ENCODE data around the gene GRM6. TPM values are rescaled to one million over a fixed set of nuclear protein-coding genes. Genes with fewer than 3 reads are reported as not detected.
A peak's percentile ranks its signal among the peaks of the same experiment; 100 is the strongest.

GRM6 gene
- total and polyA plus RNA-seq, 9 of the 15 experiments (the other 6 are each of a cell fraction or from before 2014, with no cell fraction given), result not detected

DNA sequence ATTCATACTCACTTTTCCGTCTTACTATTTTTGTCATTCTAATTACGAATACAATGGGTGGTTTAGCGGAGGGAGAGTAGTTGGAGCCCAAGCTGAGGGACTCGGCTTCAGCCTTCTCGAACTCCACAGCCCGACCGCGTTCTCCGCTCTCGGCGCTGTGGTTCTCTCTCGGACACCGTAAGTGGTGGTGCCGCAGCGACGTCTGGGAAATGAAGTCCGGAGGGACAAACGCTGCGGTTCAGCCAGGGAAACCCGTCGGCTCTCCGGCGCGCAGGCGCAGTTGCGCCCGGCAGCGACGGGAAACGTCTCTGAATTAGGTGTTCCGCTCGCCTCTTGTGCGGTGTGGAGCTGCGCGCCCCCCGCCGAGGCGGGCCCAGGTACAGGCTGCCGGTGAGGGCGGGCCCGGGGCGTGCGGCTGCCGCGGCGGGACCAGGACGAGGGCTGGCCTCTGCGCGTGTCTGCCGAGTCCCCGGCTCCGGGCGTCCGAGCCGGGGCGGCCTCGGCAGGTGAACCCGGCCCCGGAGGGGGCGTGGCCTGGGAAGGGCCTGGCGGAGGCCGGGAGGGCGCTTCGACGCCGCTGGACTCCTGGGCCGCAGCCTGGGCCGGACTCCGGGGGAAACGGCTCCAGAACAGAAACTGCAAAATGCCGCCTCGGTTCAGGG lies 28.5 kb upstream of the GRM6 start, which contains the start of gene ZNF879 (continued):
- TF ChIP-seq CCNT2 (IDR thresholded peaks at IDR 0.05; ENCODE audit: borderline replicate concordance, extremely low read depth, insufficient read length, low read depth, low read length) (peak; percentile 33), KLF13 (tag; IDR thresholded peaks at IDR 0.05; ENCODE audit: borderline replicate concordance, low read depth) (0 out of 2 replicates have a peak, but pooled peaks have one; percentile 21), KLF16 (IDR thresholded peaks at IDR 0.05) (peak; percentile 28; the same call in 1 of the 2 replicates), ATF1 (CRISPR knock-in tag; IDR thresholded peaks at IDR 0.05) (no peak), ATF1 (tag; IDR thresholded peaks at IDR 0.05) (peak; percentile 40; the same call in 1 of the 2 replicates), TOE1 (IDR thresholded peaks at IDR 0.05; ENCODE audit: borderline replicate concordance) (peak; percentile 37; the same call in 1 of the 2 replicates), TOE1 (CRISPR knock-in tag; IDR thresholded peaks at IDR 0.05; ENCODE audit: borderline replicate concordance, low read depth) (no peak), MTA3 (IDR thresholded peaks at IDR 0.05; ENCODE audit: borderline replicate concordance) (peak; percentile 97), ESRRA (IDR thresholded peaks at IDR 0.05; ENCODE audit: borderline replicate concordance, low read depth) (peak; percentile 44; the same call in 1 of the 2 replicates), WHSC1 (IDR thresholded peaks at IDR 0.05; ENCODE audit: low read length) (no peak), RBFOX2 (IDR thresholded peaks at IDR 0.05; ENCODE audit: low read depth, low read length) (peak; percentile 65)
- TF ChIP-seq, protein P1, sequence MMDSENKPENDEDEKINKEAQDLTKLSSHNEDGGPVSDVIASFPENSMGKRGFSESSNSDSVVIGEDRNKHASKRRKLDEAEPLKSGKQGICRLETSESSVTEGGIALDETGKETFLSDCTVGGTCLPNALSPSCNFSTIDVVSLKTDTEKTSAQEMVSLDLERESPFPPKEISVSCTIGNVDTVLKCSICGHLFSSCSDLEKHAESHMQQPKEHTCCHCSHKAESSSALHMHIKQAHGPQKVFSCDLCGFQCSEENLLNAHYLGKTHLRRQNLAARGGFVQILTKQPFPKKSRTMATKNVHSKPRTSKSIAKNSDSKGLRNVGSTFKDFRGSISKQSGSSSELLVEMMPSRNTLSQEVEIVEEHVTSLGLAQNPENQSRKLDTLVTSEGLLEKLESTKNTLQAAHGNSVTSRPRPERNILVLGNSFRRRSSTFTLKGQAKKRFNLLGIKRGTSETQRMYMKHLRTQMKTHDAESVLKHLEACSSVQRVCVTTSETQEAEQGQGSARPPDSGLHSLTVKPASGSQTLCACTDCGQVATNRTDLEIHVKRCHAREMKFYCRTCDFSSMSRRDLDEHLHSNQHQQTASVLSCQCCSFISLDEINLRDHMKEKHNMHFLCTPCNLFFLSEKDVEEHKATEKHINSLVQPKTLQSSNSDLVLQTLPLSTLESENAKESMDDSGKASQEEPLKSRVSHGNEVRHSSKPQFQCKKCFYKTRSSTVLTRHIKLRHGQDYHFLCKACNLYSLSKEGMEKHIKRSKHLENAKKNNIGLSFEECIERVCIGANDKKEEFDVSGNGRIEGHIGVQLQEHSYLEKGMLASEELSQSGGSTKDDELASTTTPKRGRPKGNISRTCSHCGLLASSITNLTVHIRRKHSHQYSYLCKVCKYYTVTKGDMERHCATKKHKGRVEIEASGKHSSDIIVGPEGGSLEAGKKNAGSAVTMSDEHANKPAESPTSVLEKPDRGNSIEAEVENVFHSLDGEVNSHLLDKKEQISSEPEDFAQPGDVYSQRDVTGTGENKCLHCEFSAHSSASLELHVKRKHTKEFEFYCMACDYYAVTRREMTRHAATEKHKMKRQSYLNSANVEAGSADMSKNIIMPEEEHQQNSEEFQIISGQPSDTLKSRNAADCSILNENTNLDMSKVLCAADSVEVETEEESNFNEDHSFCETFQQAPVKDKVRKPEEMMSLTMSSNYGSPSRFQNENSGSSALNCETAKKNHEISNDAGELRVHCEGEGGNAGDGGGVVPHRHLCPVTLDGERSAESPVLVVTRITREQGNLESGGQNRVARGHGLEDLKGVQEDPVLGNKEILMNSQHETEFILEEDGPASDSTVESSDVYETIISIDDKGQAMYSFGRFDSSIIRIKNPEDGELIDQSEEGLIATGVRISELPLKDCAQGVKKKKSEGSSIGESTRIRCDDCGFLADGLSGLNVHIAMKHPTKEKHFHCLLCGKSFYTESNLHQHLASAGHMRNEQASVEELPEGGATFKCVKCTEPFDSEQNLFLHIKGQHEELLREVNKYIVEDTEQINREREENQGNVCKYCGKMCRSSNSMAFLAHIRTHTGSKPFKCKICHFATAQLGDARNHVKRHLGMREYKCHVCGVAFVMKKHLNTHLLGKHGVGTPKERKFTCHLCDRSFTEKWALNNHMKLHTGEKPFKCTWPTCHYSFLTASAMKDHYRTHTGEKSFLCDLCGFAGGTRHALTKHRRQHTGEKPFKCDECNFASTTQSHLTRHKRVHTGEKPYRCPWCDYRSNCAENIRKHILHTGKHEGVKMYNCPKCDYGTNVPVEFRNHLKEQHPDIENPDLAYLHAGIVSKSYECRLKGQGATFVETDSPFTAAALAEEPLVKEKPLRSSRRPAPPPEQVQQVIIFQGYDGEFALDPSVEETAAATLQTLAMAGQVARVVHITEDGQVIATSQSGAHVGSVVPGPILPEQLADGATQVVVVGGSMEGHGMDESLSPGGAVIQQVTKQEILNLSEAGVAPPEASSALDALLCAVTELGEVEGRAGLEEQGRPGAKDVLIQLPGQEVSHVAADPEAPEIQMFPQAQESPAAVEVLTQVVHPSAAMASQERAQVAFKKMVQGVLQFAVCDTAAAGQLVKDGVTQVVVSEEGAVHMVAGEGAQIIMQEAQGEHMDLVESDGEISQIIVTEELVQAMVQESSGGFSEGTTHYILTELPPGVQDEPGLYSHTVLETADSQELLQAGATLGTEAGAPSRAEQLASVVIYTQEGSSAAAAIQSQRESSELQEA (IDR thresholded peaks at IDR 0.05; ENCODE audit: low read depth), result peak; percentile 95
- TF ChIP-seq, protein P2, sequence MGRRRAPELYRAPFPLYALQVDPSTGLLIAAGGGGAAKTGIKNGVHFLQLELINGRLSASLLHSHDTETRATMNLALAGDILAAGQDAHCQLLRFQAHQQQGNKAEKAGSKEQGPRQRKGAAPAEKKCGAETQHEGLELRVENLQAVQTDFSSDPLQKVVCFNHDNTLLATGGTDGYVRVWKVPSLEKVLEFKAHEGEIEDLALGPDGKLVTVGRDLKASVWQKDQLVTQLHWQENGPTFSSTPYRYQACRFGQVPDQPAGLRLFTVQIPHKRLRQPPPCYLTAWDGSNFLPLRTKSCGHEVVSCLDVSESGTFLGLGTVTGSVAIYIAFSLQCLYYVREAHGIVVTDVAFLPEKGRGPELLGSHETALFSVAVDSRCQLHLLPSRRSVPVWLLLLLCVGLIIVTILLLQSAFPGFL (CRISPR knock-in tag; IDR thresholded peaks at IDR 0.05), result no peak

Measured in K562 (cell line).